HepG2 (cell line): ENCODE results near the gene LRRN4CL. TPM values are rescaled to one million over a fixed set of nuclear protein-coding genes. Genes with fewer than 3 reads are reported as not detected.
A peak's percentile ranks its signal among the peaks of the same experiment; 100 is the strongest.

Experiments used
- ATAC-seq: fragments of 200-7000 bp; cut with Tn5 transposase; 3 replicates; pipeline ENCODE4 v1.9.1; 2020; ENCODE audit warnings: mild to moderate bottlenecking, moderate library complexity
- BruUV-seq: library from RNA; stranded (reverse); fragments of 400-500 nt; replicated peaks from 2 replicates; lab custom pipeline; 2021; lab: Mats Ljungman, UMichigan
- CTCF ChIA-PET: fragments of 300-600 bp; formaldehyde crosslinking; extraction: SDS; loops from one replicate; lab custom pipeline; 2021; ENCODE audit warnings: low total read pairs, inconsistent platforms, low intra/inter-chr PET ratio; lab: Yijun Ruan, JAX
- POLR2A ChIA-PET: fragments of 350-600 bp; sonication (Branson Sonifier 250); formaldehyde crosslinking; loops from one replicate; lab custom pipeline; 2020; ENCODE audit warnings: antibody characterized with exemption, inconsistent platforms; lab: Yijun Ruan, JAX
- DNase-seq: peaks from one replicate; pipeline ENCODE4 v3.0.0-alpha.2; 2015; ENCODE audit warnings: low spot score
- FAIRE-seq: peaks from 3 replicates; lab custom pipeline; 2011; peaks lifted over from hg19 to GRCh38; lab: Jason Lieb, UNC
- H2AFZ ChIP-seq: one replicate; pipeline ENCODE4 v1.6.1; 2011; ENCODE audit warnings: low read length, inconsistent platforms
- H3K27ac ChIP-seq: fragments of 300-600 bp; 3 replicates; pipeline ENCODE4 v1.8.0; 2011; ENCODE audit warnings: mixed run types, mild to moderate bottlenecking, mixed read lengths, low read length, inconsistent platforms; ENCODE audit not compliant: insufficient read depth; ENCODE audit errors: extremely low read length
- H3K27me3 ChIP-seq, 2 experiments: fragments of 200-600 bp in 1 of 2; 2 replicates in 1 of 2; 3 replicates in 1 of 2; pipeline versions ENCODE4 v1.6.0 to v1.8.0; 2011; ENCODE audit warnings: low read length in 2 of 2, mild to moderate bottlenecking in 2 of 2, moderate library complexity in 2 of 2, inconsistent platforms in 1 of 2; ENCODE audit not compliant: insufficient read depth in 2 of 2, control insufficient read depth in 1 of 2
- H3K36me3 ChIP-seq, 2 experiments: fragments of 200-600 bp in 1 of 2; replicated peaks in 1 of 2; 2 replicates in 1 of 2; 3 replicates in 1 of 2; pipeline versions ENCODE4 v1.5.1 to v1.8.0; 2011; ENCODE audit warnings: low read length in 2 of 2, inconsistent platforms in 1 of 2; ENCODE audit not compliant: insufficient read depth in 2 of 2, control insufficient read depth in 1 of 2
- H3K4me1 ChIP-seq: 2 replicates; pipeline ENCODE4 v1.5.1; 2012; ENCODE audit warnings: low read length, inconsistent platforms; ENCODE audit not compliant: insufficient read depth
- H3K4me2 ChIP-seq: 2 replicates; pipeline ENCODE4 v1.6.0; 2011; ENCODE audit warnings: low read depth, low read length, inconsistent platforms
- H3K4me3 ChIP-seq, 3 experiments: fragments of 200-600 bp in 1 of 3; sonication (generic), shearing (Covaris generic) in 1 of 3; replicated peaks in 1 of 3; 2 replicates each; pipeline ENCODE4 v1.5.1; 2011 to 2016; ENCODE audit warnings: low read length in 3 of 3, inconsistent platforms in 2 of 3, low read depth in 2 of 3, mild to moderate bottlenecking in 2 of 3, control low read depth in 1 of 3, mixed read lengths in 1 of 3; ENCODE audit not compliant: insufficient read depth in 1 of 3
- H3K79me2 ChIP-seq: one replicate; pipeline ENCODE4 v1.6.1; 2011; ENCODE audit warnings: low read length, inconsistent platforms; ENCODE audit not compliant: insufficient read depth
- H3K9ac ChIP-seq: 2 replicates; pipeline ENCODE4 v1.6.0; 2011; ENCODE audit warnings: mild to moderate bottlenecking, low read depth, low read length, inconsistent platforms; ENCODE audit not compliant: insufficient read depth
- H3K9me3 ChIP-seq: 2 replicates; pipeline ENCODE4 v1.5.1; 2012; ENCODE audit warnings: mild to moderate bottlenecking, low read length
- H4K20me1 ChIP-seq: 2 replicates; pipeline ENCODE4 v1.6.0; 2011; ENCODE audit warnings: inconsistent platforms, mild to moderate bottlenecking, low read length, moderate library complexity; ENCODE audit not compliant: insufficient read depth
- AGO2 ChIP-seq: fragments of 200-400 bp; formaldehyde crosslinking; optimal IDR thresholded peaks from 2 replicates; pipeline ENCODE3; 2017; ENCODE audit warnings: mild to moderate bottlenecking, low read depth, low read length, moderate library complexity
- ARHGAP35 ChIP-seq: sonication (generic); formaldehyde crosslinking; IDR thresholded peaks from 2 replicates; pipeline ENCODE4 v1.9.0; 2022; ENCODE audit warnings: mild to moderate bottlenecking, inconsistent platforms, moderate library complexity, missing genetic modification reagents, borderline replicate concordance
- ARNTL ChIP-seq: sonication (generic); formaldehyde crosslinking; IDR thresholded peaks from 2 replicates; pipeline ENCODE4 v1.4.0; 2020; ENCODE audit warnings: mild to moderate bottlenecking, missing genetic modification reagents
- SALL1 ChIP-seq: sonication (generic); formaldehyde crosslinking; IDR thresholded peaks from 2 replicates; pipeline ENCODE4 v1.8.0; 2022; ENCODE audit warnings: mild to moderate bottlenecking, missing genetic modification reagents
- ZNF207 ChIP-seq: fragments of 450-650 bp; IDR thresholded peaks from 2 replicates; pipeline ENCODE4 v1.6.1; 2016; ENCODE audit warnings: antibody characterized with exemption, borderline replicate concordance
- ZNF446 ChIP-seq: sonication (generic); formaldehyde crosslinking; IDR thresholded peaks from 2 replicates; pipeline ENCODE4 v1.5.0; 2020; ENCODE audit warnings: mild to moderate bottlenecking, missing genetic modification reagents
- ZNF552 ChIP-seq: sonication (generic); formaldehyde crosslinking; IDR thresholded peaks from 2 replicates; pipeline ENCODE4 v1.9.0; 2022; ENCODE audit warnings: missing genetic modification reagents, mild to moderate bottlenecking, borderline replicate concordance
- WGBS: methylation state at CpG from one replicate; pipeline ENCODE4 v1.1.6; 2017; ENCODE audit warnings: low lambda C conversion rate; 5-methylcytosine and 5-hydroxymethylcytosine counted together
- in situ Hi-C: cut with HindIII; loops from 2 replicates; pipeline ENCODE4 v1.10.0; 2017; ENCODE audit warnings: low pct_unique_long_range_greater_than_20kb; ENCODE audit not compliant: extremely low pct_ligation_motif_present
- intact Hi-C: fragments of 100-400 bp; cut with micrococcal nuclease; formaldehyde crosslinking; loops from one replicate; pipeline ENCODE4 v1.10.0; 2022; ENCODE audit not compliant: unreplicated experiment
- polyA plus RNA-seq, 8 experiments: library from polyadenylated mRNA; depleted of rRNA in 3 of 8; stranded (reverse) in 7 of 8; unstranded in 1 of 8; fragments of >200 nt; fragmentation: Illumina TruSeq in 4 of 8; extraction: Trizol in 4 of 8; gene quantifications; 2 replicates each; pipeline versions ENCODE4 v1.2.1 to v1.2.3, GENCODE V29; 2011 to 2016; ENCODE audit warnings: low read depth in 4 of 8, missing spikeins in 1 of 8, mixed read lengths in 1 of 8; ENCODE audit not compliant: insufficient read depth in 1 of 8
- total RNA-seq, 5 experiments: library from RNA; depleted of rRNA; stranded (reverse); fragments of >200 nt; fragmentation: Illumina TruSeq; extraction: Trizol; gene quantifications; 2 replicates each; pipeline ENCODE4 v1.2.3, GENCODE V29; 2016; ENCODE audit warnings: low read depth in 1 of 5
- TF ChIP-seq, protein P1 (sequence below): sonication (generic); formaldehyde crosslinking; IDR thresholded peaks from 2 replicates; pipeline ENCODE4 v1.4.0; 2020; ENCODE audit warnings: missing genetic modification reagents, mild to moderate bottlenecking, borderline replicate concordance
- TF ChIP-seq, protein P2 (sequence below): sonication (generic); formaldehyde crosslinking; IDR thresholded peaks from 2 replicates; pipeline ENCODE4 v1.4.0; 2020; ENCODE audit warnings: missing genetic modification reagents
- TF ChIP-seq, protein P3 (sequence below): sonication (generic); formaldehyde crosslinking; IDR thresholded peaks from 2 replicates; pipeline ENCODE4 v1.4.0; 2020; ENCODE audit warnings: mild to moderate bottlenecking, missing genetic modification reagents
- TF ChIP-seq, protein P4 (sequence below): sonication (generic); formaldehyde crosslinking; IDR thresholded peaks from 2 replicates; pipeline ENCODE4 v1.4.0; 2020; ENCODE audit warnings: missing genetic modification reagents

LRRN4CL gene
- total and polyA plus RNA-seq, 2 of the 13 experiments (the other 11 are each of a cell fraction or from before 2014, with no cell fraction given) = 0.11 TPM; not detected in 1

DNA sequence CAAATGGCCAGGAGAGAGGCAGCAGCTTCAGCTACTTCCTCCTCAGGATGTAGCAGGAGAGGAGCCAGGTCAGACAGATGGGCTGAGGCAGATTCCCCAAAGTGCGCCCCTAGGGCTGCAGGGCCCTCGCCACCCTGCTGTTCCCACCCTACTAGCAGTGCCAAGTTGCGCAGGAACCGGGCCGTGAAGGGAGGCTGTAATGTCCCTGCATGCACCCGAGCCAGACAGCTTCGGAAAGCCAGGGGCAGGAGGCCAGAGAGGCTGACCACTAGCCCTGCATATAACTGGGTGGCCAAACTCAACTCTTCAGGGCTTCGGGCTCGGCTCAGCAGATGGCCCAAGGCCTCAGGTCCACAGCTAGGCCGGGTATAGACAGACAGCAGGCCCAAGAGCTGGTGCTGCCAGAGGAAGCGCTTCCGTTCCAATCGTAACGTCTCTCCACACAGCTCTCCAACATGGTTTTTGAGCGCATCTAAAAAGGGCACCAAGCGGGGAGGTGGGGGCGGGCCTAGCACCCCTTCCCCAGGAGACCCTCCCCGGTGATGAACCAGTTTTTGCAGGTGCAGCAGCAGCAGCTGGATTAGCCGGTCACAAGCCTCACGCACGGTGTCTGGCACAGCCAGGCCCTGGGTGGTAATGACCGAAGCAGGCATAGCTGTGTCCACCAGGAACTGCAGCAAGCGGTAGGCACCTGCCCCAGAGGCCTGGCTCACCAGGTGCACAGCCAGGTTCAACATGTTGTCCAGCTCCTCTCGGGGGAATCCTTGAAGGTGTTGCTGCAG is 41.0 kb downstream of the LRRN4CL start:
- no peak overlapping the region for H3K4me3 ChIP-seq
- H3K4me1 ChIP-seq = peaks cover 45% of the 10 kb centered on the region
- peaks cover 8% of the 10 kb centered on the region for H4K20me1 ChIP-seq
- ATAC-seq = no peak
- intact Hi-C loops = no loop called here
- H3K4me2 ChIP-seq = no peak overlapping the region
- peaks cover 46% of the 10 kb centered on the region for H3K79me2 ChIP-seq
- DNase-seq = no peak
- TF ChIP-seq ARNTL (no peak), AGO2 (peak; percentile 58)
- TF ChIP-seq, all 625 proteins: peak for 1
- ChIA-PET POLR2A (interaction anchor here (0.9 to 5.0 kb wide), 7 partner anchors 17 to 224 kb away, joined by 3 to 53 read pairs (median 4); partner anchors contain the start of genes B3GAT3, C11orf98, CSKMT and EEF1G), CTCF (no interaction called here)
- peaks cover 4 to 24% of the 10 kb centered on the region in 2 experiments; a peak in 3 of 5 replicates for H3K36me3 ChIP-seq
- no peak for FAIRE-seq
- H3K9ac ChIP-seq = no peak overlapping the region
- BruUV-seq = no TSS peak
- 91% methylated on average over 4 of the region's 24 CpGs for WGBS
- no peak overlapping the region for H2AFZ ChIP-seq
- H3K9me3 ChIP-seq = no peaks in the 10 kb centered on the region
- in situ Hi-C loops = no loop called here
- no peak overlapping the region for H3K27ac ChIP-seq
- H3K27me3 ChIP-seq = no peaks in the 10 kb centered on the region

DNA sequence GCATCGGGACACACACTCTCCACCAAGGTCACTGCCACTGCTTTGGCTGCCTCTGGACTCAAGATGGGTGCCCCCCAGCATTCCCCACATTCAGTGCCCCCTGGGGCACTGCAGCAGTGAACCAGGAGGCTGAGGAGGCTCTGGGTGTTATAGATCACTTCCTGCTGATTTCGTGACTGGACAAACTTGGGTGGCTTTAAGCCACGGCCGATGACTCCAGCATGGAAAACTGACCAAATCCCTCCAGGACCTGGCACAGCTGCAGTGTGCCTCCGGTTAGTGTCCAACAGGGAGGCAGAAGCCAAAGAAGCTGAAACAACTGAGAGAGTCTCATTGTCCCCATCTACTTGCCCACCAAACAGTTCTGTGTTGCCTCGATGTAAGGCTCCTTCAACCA is 41.7 kb downstream of the LRRN4CL start:
- no TSS peak for BruUV-seq
- Histone ChIP-seq H3K4me1 (peaks cover 52% of the 10 kb centered on the region), H3K4me3 (no peak overlapping the region), H3K27me3 (no peaks in the 10 kb centered on the region), H3K36me3 (peaks cover 4 to 24% of the 10 kb centered on the region in 2 experiments; a peak in 3 of 5 replicates), H3K4me2 (peak overlapping the region; percentile 68; the same call in 1 of the 2 replicates), H2AFZ (no peak overlapping the region), H3K79me2 (peaks cover 46% of the 10 kb centered on the region), H4K20me1 (peaks cover 8% of the 10 kb centered on the region), H3K27ac (peak overlapping the region; percentile 98), H3K9me3 (no peaks in the 10 kb centered on the region), H3K9ac (no peak overlapping the region)
- no peak for DNase-seq
- 91% methylated on average over 3 of the region's 6 CpGs for WGBS
- FAIRE-seq = no peak
- in situ Hi-C loops = no loop called here
- ATAC-seq = no peak
- ChIA-PET CTCF (no interaction called here), POLR2A (interaction anchor here (1.3 to 5.0 kb wide), 5 partner anchors 18 to 223 kb away, joined by 3 to 53 read pairs (median 19); partner anchors contain the start of genes B3GAT3, C11orf98, CSKMT and LBHD1)
- intact Hi-C loops = no loop called here
- TF ChIP-seq, protein P1, sequence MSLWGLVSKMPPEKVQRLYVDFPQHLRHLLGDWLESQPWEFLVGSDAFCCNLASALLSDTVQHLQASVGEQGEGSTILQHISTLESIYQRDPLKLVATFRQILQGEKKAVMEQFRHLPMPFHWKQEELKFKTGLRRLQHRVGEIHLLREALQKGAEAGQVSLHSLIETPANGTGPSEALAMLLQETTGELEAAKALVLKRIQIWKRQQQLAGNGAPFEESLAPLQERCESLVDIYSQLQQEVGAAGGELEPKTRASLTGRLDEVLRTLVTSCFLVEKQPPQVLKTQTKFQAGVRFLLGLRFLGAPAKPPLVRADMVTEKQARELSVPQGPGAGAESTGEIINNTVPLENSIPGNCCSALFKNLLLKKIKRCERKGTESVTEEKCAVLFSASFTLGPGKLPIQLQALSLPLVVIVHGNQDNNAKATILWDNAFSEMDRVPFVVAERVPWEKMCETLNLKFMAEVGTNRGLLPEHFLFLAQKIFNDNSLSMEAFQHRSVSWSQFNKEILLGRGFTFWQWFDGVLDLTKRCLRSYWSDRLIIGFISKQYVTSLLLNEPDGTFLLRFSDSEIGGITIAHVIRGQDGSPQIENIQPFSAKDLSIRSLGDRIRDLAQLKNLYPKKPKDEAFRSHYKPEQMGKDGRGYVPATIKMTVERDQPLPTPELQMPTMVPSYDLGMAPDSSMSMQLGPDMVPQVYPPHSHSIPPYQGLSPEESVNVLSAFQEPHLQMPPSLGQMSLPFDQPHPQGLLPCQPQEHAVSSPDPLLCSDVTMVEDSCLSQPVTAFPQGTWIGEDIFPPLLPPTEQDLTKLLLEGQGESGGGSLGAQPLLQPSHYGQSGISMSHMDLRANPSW (CRISPR knock-in tag) = no peak
- TF ChIP-seq, protein P2, sequence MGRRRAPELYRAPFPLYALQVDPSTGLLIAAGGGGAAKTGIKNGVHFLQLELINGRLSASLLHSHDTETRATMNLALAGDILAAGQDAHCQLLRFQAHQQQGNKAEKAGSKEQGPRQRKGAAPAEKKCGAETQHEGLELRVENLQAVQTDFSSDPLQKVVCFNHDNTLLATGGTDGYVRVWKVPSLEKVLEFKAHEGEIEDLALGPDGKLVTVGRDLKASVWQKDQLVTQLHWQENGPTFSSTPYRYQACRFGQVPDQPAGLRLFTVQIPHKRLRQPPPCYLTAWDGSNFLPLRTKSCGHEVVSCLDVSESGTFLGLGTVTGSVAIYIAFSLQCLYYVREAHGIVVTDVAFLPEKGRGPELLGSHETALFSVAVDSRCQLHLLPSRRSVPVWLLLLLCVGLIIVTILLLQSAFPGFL (CRISPR knock-in tag) = no peak
- no peak for TF ChIP-seq SALL1 (CRISPR knock-in tag)
- no peak for TF ChIP-seq ZNF552 (CRISPR knock-in tag)
- TF ChIP-seq ZNF207 = no peak
- TF ChIP-seq, protein P3, sequence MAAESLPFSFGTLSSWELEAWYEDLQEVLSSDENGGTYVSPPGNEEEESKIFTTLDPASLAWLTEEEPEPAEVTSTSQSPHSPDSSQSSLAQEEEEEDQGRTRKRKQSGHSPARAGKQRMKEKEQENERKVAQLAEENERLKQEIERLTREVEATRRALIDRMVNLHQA = no peak
- TF ChIP-seq ARHGAP35 (CRISPR knock-in tag) = no peak
- no peak for TF ChIP-seq ZNF446
- TF ChIP-seq, protein P4, sequence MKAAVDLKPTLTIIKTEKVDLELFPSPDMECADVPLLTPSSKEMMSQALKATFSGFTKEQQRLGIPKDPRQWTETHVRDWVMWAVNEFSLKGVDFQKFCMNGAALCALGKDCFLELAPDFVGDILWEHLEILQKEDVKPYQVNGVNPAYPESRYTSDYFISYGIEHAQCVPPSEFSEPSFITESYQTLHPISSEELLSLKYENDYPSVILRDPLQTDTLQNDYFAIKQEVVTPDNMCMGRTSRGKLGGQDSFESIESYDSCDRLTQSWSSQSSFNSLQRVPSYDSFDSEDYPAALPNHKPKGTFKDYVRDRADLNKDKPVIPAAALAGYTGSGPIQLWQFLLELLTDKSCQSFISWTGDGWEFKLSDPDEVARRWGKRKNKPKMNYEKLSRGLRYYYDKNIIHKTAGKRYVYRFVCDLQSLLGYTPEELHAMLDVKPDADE = no peak
